Measurements from ENCODE around the gene GTPBP4. TPM values are rescaled to one million over a fixed set of nuclear protein-coding genes. Genes with fewer than 3 reads are reported as not detected.

The GTPBP4 gene
- total and polyA plus RNA-seq, 2 of the 8 experiments (the other 6 are each of a cell fraction or from before 2014, with no cell fraction given) = 16.9 to 98.1 TPM

- TF ChIP-seq HDAC2 (IDR thresholded peaks at IDR 0.05; ENCODE audit: borderline replicate concordance in 1 of 2, low read depth in 2 of 2, low read length in 2 of 2) = no peak
- peak; percentile 70 for TF ChIP-seq TAF7 (optimal IDR thresholded peaks at IDR 0.05; ENCODE audit: borderline replicate concordance, low read depth, low read length)
- peak; percentile 50 for TF ChIP-seq ASH2L (IDR thresholded peaks at IDR 0.05; ENCODE audit: low read length)
- TF ChIP-seq RXRA (IDR thresholded peaks at IDR 0.05; ENCODE audit: insufficient read depth, low read depth, low read length) = no peak
- no peak for TF ChIP-seq SIX5 (IDR thresholded peaks at IDR 0.05; ENCODE audit: low read depth, low read length)
- TF ChIP-seq EP300 (IDR thresholded peaks at IDR 0.05; ENCODE audit: borderline replicate concordance in 1 of 2, low read depth in 2 of 2, low read length in 2 of 2) = no peak
- TF ChIP-seq, protein P1, sequence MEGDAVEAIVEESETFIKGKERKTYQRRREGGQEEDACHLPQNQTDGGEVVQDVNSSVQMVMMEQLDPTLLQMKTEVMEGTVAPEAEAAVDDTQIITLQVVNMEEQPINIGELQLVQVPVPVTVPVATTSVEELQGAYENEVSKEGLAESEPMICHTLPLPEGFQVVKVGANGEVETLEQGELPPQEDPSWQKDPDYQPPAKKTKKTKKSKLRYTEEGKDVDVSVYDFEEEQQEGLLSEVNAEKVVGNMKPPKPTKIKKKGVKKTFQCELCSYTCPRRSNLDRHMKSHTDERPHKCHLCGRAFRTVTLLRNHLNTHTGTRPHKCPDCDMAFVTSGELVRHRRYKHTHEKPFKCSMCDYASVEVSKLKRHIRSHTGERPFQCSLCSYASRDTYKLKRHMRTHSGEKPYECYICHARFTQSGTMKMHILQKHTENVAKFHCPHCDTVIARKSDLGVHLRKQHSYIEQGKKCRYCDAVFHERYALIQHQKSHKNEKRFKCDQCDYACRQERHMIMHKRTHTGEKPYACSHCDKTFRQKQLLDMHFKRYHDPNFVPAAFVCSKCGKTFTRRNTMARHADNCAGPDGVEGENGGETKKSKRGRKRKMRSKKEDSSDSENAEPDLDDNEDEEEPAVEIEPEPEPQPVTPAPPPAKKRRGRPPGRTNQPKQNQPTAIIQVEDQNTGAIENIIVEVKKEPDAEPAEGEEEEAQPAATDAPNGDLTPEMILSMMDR (IDR thresholded peaks at IDR 0.05; ENCODE audit: control extremely low read depth in 1 of 3, insufficient read depth in 1 of 3, low read depth in 1 of 3, low read length in 3 of 3) = no peak; a peak in 1 of 4 replicates
- TF ChIP-seq JUND (IDR thresholded peaks at IDR 0.05; ENCODE audit: low read length) = no peak
- TF ChIP-seq EZH2 (IDR thresholded peaks at IDR 0.05; ENCODE audit: low read depth, low read length, severe bottlenecking) = no peak
- TF ChIP-seq SP2 (IDR thresholded peaks at IDR 0.05; ENCODE audit: low read length) = peak; percentile 35; the same call in 1 of the 2 replicates
- no peak for TF ChIP-seq ZNF274 (IDR thresholded peaks at IDR 0.05; ENCODE audit: borderline replicate concordance, extremely low read depth, low read length)
- no peak for TF ChIP-seq JUN (IDR thresholded peaks at IDR 0.05; ENCODE audit: low read depth, low read length)
- TF ChIP-seq SRF (IDR thresholded peaks at IDR 0.05; ENCODE audit: low read depth, low read length) = no peak
- TF ChIP-seq POU5F1 (IDR thresholded peaks at IDR 0.05; ENCODE audit: low read depth, low read length) = no peak
- 0 out of 2 replicates have a peak, but pooled peaks have one; percentile 9 for TF ChIP-seq GTF2F1 (IDR thresholded peaks at IDR 0.05; ENCODE audit: borderline replicate concordance, low read depth, low read length)
- TF ChIP-seq RAD21 (IDR thresholded peaks at IDR 0.05 in 1 of 2, conservative IDR thresholded peaks at IDR 0.05 in 1 of 2; ENCODE audit: low read depth in 2 of 2, low read length in 2 of 2) = no peak
- TF ChIP-seq BCL11A (IDR thresholded peaks at IDR 0.05; ENCODE audit: low read depth in 2 of 2, low read length in 2 of 2) = no peak
- TF ChIP-seq E2F6 (IDR thresholded peaks at IDR 0.05) = peak; percentile 16; the same call in 1 of the 2 replicates
- TF ChIP-seq MAX (IDR thresholded peaks at IDR 0.05) = peak; percentile 38; the same call in 1 of the 2 replicates
- TF ChIP-seq SP4 (IDR thresholded peaks at IDR 0.05; ENCODE audit: low read length) = no peak
These were observed 60.6 kb downstream of the GTPBP4 start, which contains the start of gene IDI1 (continued) for GRCh38 chr10:1048732-1049424.

Data from H1 (cell line).